CD14-positive monocyte (primary cell): Measurements from ENCODE around the gene FAM9C. TPM values are rescaled to one million over a fixed set of nuclear protein-coding genes. Genes with fewer than 3 reads are reported as not detected.

Source experiments
- DNase-seq, 3 donors: peaks; one replicate each; pipeline ENCODE4 v3.0.0-alpha.2; 2011 to 2022
- H2AFZ ChIP-seq: 2 replicates; pipeline ENCODE4 v1.6.0; 2012; ENCODE audit warnings: mild to moderate bottlenecking, low read depth, low read length, inconsistent platforms; ENCODE audit not compliant: insufficient read depth, poor library complexity, severe bottlenecking
- H3K27ac ChIP-seq, 2 donors: 1 replicate in 1 of 2; 2 replicates in 1 of 2; pipeline ENCODE4 v1.5.1; 2012 to 2013; ENCODE audit warnings: low read length in 2 of 2, control low read depth in 1 of 2, inconsistent platforms in 1 of 2, low read depth in 1 of 2, mild to moderate bottlenecking in 1 of 2
- H3K27me3 ChIP-seq, 2 donors: one replicate each; pipeline versions ENCODE4 v1.6.0 to v1.6.1; 2011 to 2013; ENCODE audit warnings: low read length in 2 of 2; ENCODE audit not compliant: control insufficient read depth in 2 of 2, insufficient read depth in 2 of 2
- H3K36me3 ChIP-seq, 2 donors: replicated peaks in 1 of 2; 1 replicate in 1 of 2; 2 replicates in 1 of 2; pipeline versions ENCODE4 v1.5.1 to v1.6.1; 2012 to 2013; ENCODE audit warnings: low read length in 2 of 2, control low read depth in 1 of 2, inconsistent platforms in 1 of 2, mild to moderate bottlenecking in 1 of 2; ENCODE audit not compliant: insufficient read depth in 2 of 2, control insufficient read depth in 1 of 2
- H3K4me1 ChIP-seq, 2 donors: 1 replicate in 1 of 2; 2 replicates in 1 of 2; pipeline versions ENCODE4 v1.5.1 to v1.6.1; 2012 to 2013; ENCODE audit warnings: low read length in 2 of 2, control low read depth in 1 of 2, inconsistent platforms in 1 of 2, mild to moderate bottlenecking in 1 of 2, moderate library complexity in 1 of 2; ENCODE audit not compliant: insufficient read depth in 2 of 2, control insufficient read depth in 1 of 2
- H3K4me2 ChIP-seq: replicated peaks from 2 replicates; pipeline ENCODE3; 2012; ENCODE audit warnings: low read length, moderate library complexity, mild to moderate bottlenecking; ENCODE audit not compliant: poor library complexity, severe bottlenecking; ENCODE audit errors: extremely low read depth
- H3K4me3 ChIP-seq, 3 experiments: fragments of 200-600 bp in 1 of 3; sonication (generic) in 1 of 3; replicated peaks in 1 of 3; 1 replicate in 2 of 3; 2 replicates in 1 of 3; pipeline ENCODE4 v1.5.1; 2011 to 2013; ENCODE audit warnings: low read length in 3 of 3, mild to moderate bottlenecking in 3 of 3, control low read depth in 2 of 3, low read depth in 2 of 3, inconsistent platforms in 1 of 3, moderate library complexity in 1 of 3
- H3K79me2 ChIP-seq: 2 replicates; pipeline ENCODE4 v1.6.0; 2012; ENCODE audit warnings: mild to moderate bottlenecking, control low read depth, inconsistent platforms, low read length, moderate library complexity; ENCODE audit not compliant: insufficient read depth
- H3K9ac ChIP-seq: 2 replicates; pipeline ENCODE4 v1.6.0; 2017; ENCODE audit warnings: low read length, mild to moderate bottlenecking; ENCODE audit not compliant: insufficient read depth, poor library complexity, severe bottlenecking
- H3K9me3 ChIP-seq, 2 donors: replicated peaks in 1 of 2; 1 replicate in 1 of 2; 2 replicates in 1 of 2; pipeline versions ENCODE4 v1.5.1 to v1.6.1; 2012 to 2013; ENCODE audit warnings: low read length in 2 of 2, control low read depth in 1 of 2; ENCODE audit not compliant: control insufficient read depth in 1 of 2, insufficient read depth in 1 of 2
- H4K20me1 ChIP-seq: 2 replicates; pipeline ENCODE4 v1.6.0; 2012; ENCODE audit warnings: mild to moderate bottlenecking, low read length, control low read depth, moderate library complexity; ENCODE audit not compliant: insufficient read depth
- H3K27ac Mint-ChIP-seq, 7 donors: one replicate each; pipeline ENCODE4 v1.8.0; 2020; ENCODE audit warnings: mild to moderate bottlenecking in 7 of 7, mixed read lengths in 7 of 7, moderate library complexity in 6 of 7, inconsistent platforms in 2 of 7
- H3K27me3 Mint-ChIP-seq, 3 donors: one replicate each; pipeline ENCODE4 v1.8.0; 2021 to 2022; ENCODE audit warnings: low read depth in 3 of 3, mild to moderate bottlenecking in 3 of 3, mixed read lengths in 3 of 3, moderate library complexity in 3 of 3, inconsistent platforms in 1 of 3
- H3K36me3 Mint-ChIP-seq, 2 donors: one replicate each; pipeline ENCODE4 v1.8.0; 2020; ENCODE audit warnings: mixed read lengths in 2 of 2, inconsistent platforms in 1 of 2, mild to moderate bottlenecking in 1 of 2
- H3K4me1 Mint-ChIP-seq: one replicate; pipeline ENCODE4 v1.8.0; 2020; ENCODE audit warnings: mild to moderate bottlenecking, mixed read lengths
- H3K4me3 Mint-ChIP-seq, 2 donors: one replicate each; pipeline ENCODE4 v1.8.0; 2020; ENCODE audit warnings: mild to moderate bottlenecking in 2 of 2, mixed read lengths in 2 of 2, moderate library complexity in 1 of 2
- H3K9me3 Mint-ChIP-seq, 7 donors: one replicate each; pipeline ENCODE4 v1.8.0; 2020 to 2022; ENCODE audit warnings: mixed read lengths in 7 of 7, mild to moderate bottlenecking in 6 of 7, moderate library complexity in 6 of 7, inconsistent platforms in 2 of 7
- CTCF ChIP-seq: fragments of 200-600 bp; IDR thresholded peaks from one replicate; pipeline ENCODE4 v1.8.0; 2022; ENCODE audit warnings: antibody characterized with exemption, mild to moderate bottlenecking
- WGBS: methylation state at CpG from one replicate; pipeline ENCODE4 v1.1.5; 2013; ENCODE audit warnings: missing lambda C conversion rate; ENCODE audit not compliant: insufficient coverage; 5-methylcytosine and 5-hydroxymethylcytosine counted together
- intact Hi-C, 2 donors: fragments of 100-400 bp; cut with micrococcal nuclease; formaldehyde crosslinking; loops; one replicate each; pipeline versions ENCODE4 v1.15.0 to v1.15.1; 2023
- polyA plus RNA-seq, 3 donors: library from polyadenylated mRNA; depleted of rRNA in 1 of 3; unstranded in 2 of 3; stranded (reverse) in 1 of 3; fragments of 300-500 nt in 2 of 3; fragments of >200 nt in 1 of 3; fragmentation: Illumina TruSeq in 2 of 3; gene quantifications; 1 replicate in 2 of 3; 2 replicates in 1 of 3; pipeline ENCODE4 v1.2.3, GENCODE V29; 2012 to 2021

FAM9C gene
- polyA plus RNA-seq, 3 donors, result not detected

DNA sequence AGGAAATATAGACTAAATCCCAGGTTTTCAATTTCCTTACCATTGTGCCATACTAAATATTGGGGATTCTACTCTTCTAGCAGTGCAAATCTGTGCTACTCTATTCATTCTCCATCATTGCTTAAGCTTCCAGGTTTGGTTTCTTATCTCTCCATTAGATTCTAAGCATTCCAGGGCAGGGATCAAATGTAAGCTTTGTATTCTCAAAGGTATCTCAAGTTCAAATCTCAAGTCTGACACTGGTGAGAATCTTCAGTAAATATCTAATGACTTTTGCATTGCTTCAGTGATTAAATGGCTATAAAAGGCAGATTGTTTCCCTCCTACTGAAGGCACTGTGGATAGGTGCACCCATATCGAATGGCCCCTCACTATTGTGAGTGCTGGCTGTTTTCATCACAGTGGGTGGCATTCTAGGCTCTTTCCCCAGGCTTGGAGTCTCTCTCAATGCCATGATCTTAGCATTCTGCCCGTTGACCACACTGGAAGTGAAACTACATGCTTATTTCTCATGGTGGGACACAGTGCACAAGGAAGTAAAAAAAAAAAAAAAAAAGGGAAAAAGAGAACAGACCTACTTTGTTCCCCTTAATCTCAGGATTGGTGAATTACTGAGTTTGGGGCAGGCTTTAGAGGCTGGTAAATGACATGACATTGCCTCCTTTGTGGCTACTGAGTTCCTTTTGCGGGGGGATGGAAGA lies 28.7 kb downstream of the FAM9C start:
- peaks cover 63% of the 10 kb centered on the region for H3K4me1 Mint-ChIP-seq
- intact Hi-C loops, result no loop called here

More for the DNA sequence above, 28.7 kb downstream of the FAM9C start:
- Histone ChIP-seq H3K27me3 (no peaks in the 10 kb centered on the region), H3K4me1 (peaks cover 70 to 71% of the 10 kb centered on the region in 2 donors), H2AFZ (no peak overlapping the region), H3K36me3 (no peaks in the 10 kb centered on the region), H3K27ac (peak overlapping the region; percentile 65 to 78), H3K79me2 (no peaks in the 10 kb centered on the region), H4K20me1 (no peaks in the 10 kb centered on the region), H3K4me3 (peak overlapping the region in 1 of 3 experiments; percentile 32), H3K9me3 (no peaks in the 10 kb centered on the region), H3K9ac (no peak overlapping the region), H3K4me2 (peak overlapping the region; percentile 61)
- Mint-ChIP-seq H3K27ac (peak overlapping the region; percentile 81 to 95 (median 88)), H3K27me3 (peaks cover 0 to 20% (median 0%) of the 10 kb centered on the region in 3 donors), H3K36me3 (peaks cover 0 to 2% of the 10 kb centered on the region in 2 donors), H3K9me3 (peaks cover 0 to 18% (median 5%) of the 10 kb centered on the region in 7 donors), H3K4me3 (peak overlapping the region; percentile 42 to 51)
- no peak for TF ChIP-seq CTCF
- no CpG with 5 or more reads among the region's 3 CpGs for WGBS
- DNase-seq, result peak; percentile 70 to 78 (median 72)
